PC-3 (cell line): ENCODE results near the gene GAB2. TPM values are rescaled to one million over a fixed set of nuclear protein-coding genes. Genes with fewer than 3 reads are reported as not detected.

Experiments used
- ATAC-seq: fragments of 200-7000 bp; cut with Tn5 transposase; 2 replicates; pipeline ENCODE4 v1.9.1; 2020; ENCODE audit warnings: mild to moderate bottlenecking, moderate library complexity
- BruUV-seq: library from RNA; stranded (reverse); fragments of 400-500 nt; replicated peaks from 2 replicates; lab custom pipeline; 2021; lab: Mats Ljungman, UMichigan
- CTCF ChIA-PET: fragments of 300-600 bp; sonication (Branson Sonifier 250); formaldehyde crosslinking; loops from one replicate; lab custom pipeline; 2022; ENCODE audit warnings: antibody characterized with exemption; lab: Charles Lee
- POLR2A ChIA-PET: fragments of 300-600 bp; sonication (Branson Sonifier 250); formaldehyde crosslinking; loops from one replicate; lab custom pipeline; 2022; ENCODE audit warnings: antibody characterized with exemption; ENCODE audit not compliant: unreplicated experiment; lab: Charles Lee
- DNase-seq: peaks from one replicate; pipeline ENCODE4 v3.0.0-alpha.2; 2015
- H2AFZ ChIP-seq: fragments of 300-600 bp; sonication (generic); 2 replicates; pipeline ENCODE4 v1.6.0; 2016; ENCODE audit warnings: antibody characterized with exemption, low read length
- H3F3A ChIP-seq: fragments of 300-600 bp; sonication (generic); one replicate; pipeline ENCODE4 v1.6.0; 2017; ENCODE audit warnings: antibody characterized with exemption, low read length, control low read depth, mild to moderate bottlenecking; ENCODE audit not compliant: unreplicated experiment
- H3K27ac ChIP-seq: fragments of 300-600 bp; sonication (generic); 2 replicates; pipeline ENCODE4 v1.5.1; 2016; ENCODE audit warnings: mild to moderate bottlenecking, low read length
- H3K27me3 ChIP-seq: fragments of 300-600 bp; sonication (generic); 2 replicates; pipeline ENCODE4 v1.6.1; 2016; ENCODE audit warnings: low read length, mixed read lengths
- H3K36me3 ChIP-seq: fragments of 300-600 bp; sonication (generic); 2 replicates; pipeline ENCODE4 v1.6.1; 2016; ENCODE audit warnings: low read depth, mixed run types, low read length, mixed read lengths
- H3K4me1 ChIP-seq: fragments of 300-600 bp; sonication (generic); 2 replicates; pipeline ENCODE4 v1.5.1; 2016; ENCODE audit warnings: low read length; ENCODE audit not compliant: insufficient read depth
- H3K4me2 ChIP-seq: fragments of 300-600 bp; sonication (generic); 2 replicates; pipeline ENCODE4 v1.6.0; 2016; ENCODE audit warnings: low read length
- H3K4me3 ChIP-seq: fragments of 300-600 bp; sonication (generic); 2 replicates; pipeline ENCODE4 v1.5.1; 2016; ENCODE audit warnings: mild to moderate bottlenecking, low read length, mixed read lengths
- H3K79me2 ChIP-seq: fragments of 300-600 bp; sonication (generic); 2 replicates; pipeline ENCODE4 v1.6.1; 2017; ENCODE audit warnings: low read length, mixed read lengths
- H3K9ac ChIP-seq: fragments of 300-600 bp; sonication (generic); 2 replicates; pipeline ENCODE4 v1.6.0; 2016; ENCODE audit warnings: mild to moderate bottlenecking, low read length
- H3K9me2 ChIP-seq: fragments of 300-600 bp; sonication (generic); replicated peaks from 2 replicates; pipeline ENCODE4 v1.6.1; 2016; ENCODE audit warnings: mixed run types, low read length, mixed read lengths
- H3K9me3 ChIP-seq: fragments of 300-600 bp; sonication (generic); 2 replicates; pipeline ENCODE4 v1.6.1; 2016; ENCODE audit warnings: low read length, mixed read lengths
- H4K20me1 ChIP-seq: fragments of 300-600 bp; sonication (generic); 2 replicates; pipeline ENCODE4 v1.6.1; 2016; ENCODE audit warnings: low read length, mixed read lengths
- EZH2 ChIP-seq: fragments of 300-600 bp; sonication (generic); IDR thresholded peaks from one replicate; pipeline ENCODE4 v1.6.1; 2017; ENCODE audit warnings: antibody characterized with exemption, mild to moderate bottlenecking, low read length; ENCODE audit not compliant: unreplicated experiment
- EZH2phosphoT487 ChIP-seq: fragments of 300-600 bp; sonication (generic); IDR thresholded peaks from 2 replicates; pipeline ENCODE4 v1.6.1; 2018; ENCODE audit warnings: mild to moderate bottlenecking, antibody characterized with exemption, low read length, borderline replicate concordance
- intact Hi-C: fragments of 100-400 bp; cut with micrococcal nuclease; formaldehyde crosslinking; loops from 2 replicates; pipeline ENCODE4 v1.9.0; 2023
- total RNA-seq: library from RNA; depleted of rRNA; stranded (reverse); fragments of >200 nt; gene quantifications from 2 replicates; pipeline ENCODE4 v1.2.3, GENCODE V29; 2014
- TF ChIP-seq, protein P1 (sequence below): fragments of 300-600 bp; sonication (generic); conservative IDR thresholded peaks from 2 replicates; pipeline ENCODE4 v1.5.1; 2017; ENCODE audit warnings: antibody characterized with exemption, low read depth, mild to moderate bottlenecking, low read length

The GAB2 gene
- total RNA-seq, 1 experiment from 2014 or later: 7.1 TPM

DNA sequence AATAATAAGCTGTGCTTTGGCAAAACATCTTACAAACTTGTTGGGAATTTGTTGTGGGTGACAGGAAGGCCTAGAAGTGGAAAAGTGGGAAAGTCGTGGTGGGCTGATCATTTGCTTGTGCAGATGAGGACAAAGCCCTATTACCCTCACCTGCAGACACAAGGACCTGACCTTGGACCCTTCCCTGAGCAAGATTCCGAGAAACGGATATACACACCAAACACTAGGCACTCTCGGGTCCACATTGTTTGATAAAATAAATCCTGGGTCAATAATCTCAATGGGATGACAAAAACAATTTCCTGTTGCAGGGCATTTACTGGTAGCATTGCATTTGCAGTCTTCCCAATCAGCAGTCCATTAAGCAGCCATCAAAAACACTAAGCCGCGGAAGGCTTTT, 89.7 kb downstream of the GAB2 start:
- Histone ChIP-seq H3K27ac (no peak overlapping the region), H3K79me2 (no peaks in the 10 kb centered on the region), H2AFZ (no peak overlapping the region), H3K27me3 (no peaks in the 10 kb centered on the region), H3K36me3 (no peaks in the 10 kb centered on the region), H3F3A (no peaks in the 10 kb centered on the region), H3K4me3 (no peak overlapping the region), H3K9ac (no peak overlapping the region), H3K9me2 (no peaks in the 10 kb centered on the region), H4K20me1 (no peaks in the 10 kb centered on the region), H3K9me3 (no peaks in the 10 kb centered on the region), H3K4me2 (no peak overlapping the region), H3K4me1 (no peaks in the 10 kb centered on the region)
- intact Hi-C loops: no loop called here
- ATAC-seq (no peak), DNase-seq (no peak)
- TF ChIP-seq EZH2phosphoT487 (no peak), EZH2 (no peak)
- TF ChIP-seq, protein P1, sequence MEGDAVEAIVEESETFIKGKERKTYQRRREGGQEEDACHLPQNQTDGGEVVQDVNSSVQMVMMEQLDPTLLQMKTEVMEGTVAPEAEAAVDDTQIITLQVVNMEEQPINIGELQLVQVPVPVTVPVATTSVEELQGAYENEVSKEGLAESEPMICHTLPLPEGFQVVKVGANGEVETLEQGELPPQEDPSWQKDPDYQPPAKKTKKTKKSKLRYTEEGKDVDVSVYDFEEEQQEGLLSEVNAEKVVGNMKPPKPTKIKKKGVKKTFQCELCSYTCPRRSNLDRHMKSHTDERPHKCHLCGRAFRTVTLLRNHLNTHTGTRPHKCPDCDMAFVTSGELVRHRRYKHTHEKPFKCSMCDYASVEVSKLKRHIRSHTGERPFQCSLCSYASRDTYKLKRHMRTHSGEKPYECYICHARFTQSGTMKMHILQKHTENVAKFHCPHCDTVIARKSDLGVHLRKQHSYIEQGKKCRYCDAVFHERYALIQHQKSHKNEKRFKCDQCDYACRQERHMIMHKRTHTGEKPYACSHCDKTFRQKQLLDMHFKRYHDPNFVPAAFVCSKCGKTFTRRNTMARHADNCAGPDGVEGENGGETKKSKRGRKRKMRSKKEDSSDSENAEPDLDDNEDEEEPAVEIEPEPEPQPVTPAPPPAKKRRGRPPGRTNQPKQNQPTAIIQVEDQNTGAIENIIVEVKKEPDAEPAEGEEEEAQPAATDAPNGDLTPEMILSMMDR: no peak
- ChIA-PET CTCF (no interaction called here), POLR2A (no interaction called here)
- BruUV-seq: no TSS peak

DNA sequence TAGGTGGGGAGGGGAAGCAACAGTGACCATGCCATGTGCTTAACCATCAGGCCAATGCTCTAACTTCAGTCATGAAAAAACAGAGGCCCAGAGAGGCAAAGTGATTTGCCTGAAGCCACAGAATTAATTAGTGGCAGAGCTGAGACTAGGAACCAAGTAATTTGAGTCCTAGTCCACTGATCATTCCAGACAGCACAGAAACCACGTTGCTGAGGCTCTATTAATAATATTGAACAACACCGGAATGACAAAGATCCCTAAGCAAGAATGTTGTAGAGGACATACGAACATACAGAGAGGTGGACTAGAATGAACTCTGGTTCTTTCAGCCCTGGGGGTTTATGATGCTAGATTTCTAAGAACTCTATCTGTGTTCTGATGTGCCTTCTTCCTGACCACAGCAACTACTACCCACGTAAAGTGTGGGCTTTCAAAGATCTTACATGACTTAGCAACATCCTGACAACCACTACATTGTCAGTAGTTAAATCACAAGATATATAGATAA, 92.3 kb downstream of the GAB2 start:
- H3K27ac ChIP-seq: no peak overlapping the region
- no peak overlapping the region for H2AFZ ChIP-seq
- POLR2A ChIA-PET: no interaction called here
- no peaks in the 10 kb centered on the region for H3K4me1 ChIP-seq
- no TSS peak for BruUV-seq
- CTCF ChIA-PET: no interaction called here
- no peaks in the 10 kb centered on the region for H3K9me3 ChIP-seq
- no peak overlapping the region for H3K4me2 ChIP-seq
- H3K36me3 ChIP-seq: no peaks in the 10 kb centered on the region
- H3K79me2 ChIP-seq: no peaks in the 10 kb centered on the region
- intact Hi-C loops: no loop called here
- DNase-seq (no peak), ATAC-seq (no peak)
- H3K27me3 ChIP-seq: no peaks in the 10 kb centered on the region
- H3K9me2 ChIP-seq: no peaks in the 10 kb centered on the region
- TF ChIP-seq EZH2phosphoT487 (no peak), EZH2 (no peak)
- TF ChIP-seq, protein P1: no peak
- H4K20me1 ChIP-seq: no peaks in the 10 kb centered on the region
- H3K4me3 ChIP-seq: no peak overlapping the region
- H3K9ac ChIP-seq: no peak overlapping the region
- no peaks in the 10 kb centered on the region for H3F3A ChIP-seq

DNA sequence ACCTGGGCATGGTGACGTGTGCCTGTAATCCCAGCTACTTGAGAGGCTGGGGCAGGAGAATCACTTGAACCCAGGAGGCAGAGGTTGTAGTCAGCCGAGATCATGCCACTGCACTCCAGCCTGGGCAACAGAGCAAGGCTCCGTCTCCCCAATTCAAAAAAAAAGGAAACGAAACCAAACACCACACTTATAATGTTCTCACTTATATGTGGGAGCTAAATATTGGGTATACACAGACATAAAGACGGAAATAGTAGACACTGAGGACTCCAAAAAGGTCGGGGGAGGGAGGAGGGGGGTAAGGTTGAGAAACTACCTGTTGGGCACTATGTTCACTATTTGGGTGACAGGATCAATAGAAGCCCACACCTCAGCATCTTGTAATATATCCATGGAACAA, 94.3 kb downstream of the GAB2 start:
- no peak for ATAC-seq
- DNase-seq: no peak
- Histone ChIP-seq H2AFZ (no peak overlapping the region), H3K9me3 (no peaks in the 10 kb centered on the region), H3K9me2 (no peaks in the 10 kb centered on the region), H3K36me3 (no peaks in the 10 kb centered on the region), H3K4me2 (no peak overlapping the region), H3K9ac (no peak overlapping the region), H3K27me3 (no peaks in the 10 kb centered on the region), H3K79me2 (no peaks in the 10 kb centered on the region), H3K27ac (no peak overlapping the region), H3F3A (no peaks in the 10 kb centered on the region), H4K20me1 (no peaks in the 10 kb centered on the region), H3K4me1 (no peaks in the 10 kb centered on the region), H3K4me3 (no peak overlapping the region)
- TF ChIP-seq EZH2phosphoT487 (no peak), EZH2 (no peak)
- TF ChIP-seq, protein P1: no peak
- ChIA-PET CTCF (no interaction called here), POLR2A (interaction anchor here (0.6 to 0.7 kb wide), 2 partner anchors 34 to 48 kb away, joined by 18 to 29 read pairs; no protein-coding TSS in a partner anchor)
- BruUV-seq: no TSS peak
- intact Hi-C loops: no loop called here
